Fibroblast of mammary gland (primary cell): ENCODE measurements around the gene HENMT1.

Source experiments
- DNase-seq: peaks from one replicate; pipeline ENCODE4 v3.0.0-alpha.2; 2010; ENCODE audit warnings: low read depth
- H3K4me3 ChIP-seq: 2 replicates; pipeline ENCODE4 v1.5.1; 2011; ENCODE audit warnings: low read depth, mild to moderate bottlenecking, low read length, moderate library complexity; ENCODE audit not compliant: control insufficient read depth
- CTCF ChIP-seq: conservative IDR thresholded peaks from 2 replicates; pipeline ENCODE4 v1.5.1; 2011; ENCODE audit warnings: low read depth, low read length, inconsistent platforms; ENCODE audit not compliant: control insufficient read depth, insufficient read depth

HENMT1 gene

GRCh38 chr1:108627951-108628350 lies 32.9 kb downstream of the HENMT1 start:
- no peak for DNase-seq
- TF ChIP-seq CTCF: no peak
- H3K4me3 ChIP-seq: no peak overlapping the region

- no peak for TF ChIP-seq CTCF
- no peak overlapping the region for H3K4me3 ChIP-seq
- no peak for DNase-seq
Measured at GRCh38 chr1:108627256-108627655, 33.6 kb downstream of the HENMT1 start.

- H3K4me3 ChIP-seq: no peak overlapping the region
- no peak for DNase-seq
- TF ChIP-seq CTCF: no peak
Measured at GRCh38 chr1:108624069-108624468, 36.8 kb downstream of the HENMT1 start.

- DNase-seq: no peak
- no peak overlapping the region for H3K4me3 ChIP-seq
- no peak for TF ChIP-seq CTCF
Measured at GRCh38 chr1:108617724-108618056, 43.2 kb downstream of the HENMT1 start.

GRCh38 chr1:108617008-108617723 lies 43.7 kb downstream of the HENMT1 start:
- no peak for DNase-seq
- H3K4me3 ChIP-seq: no peak overlapping the region
- TF ChIP-seq CTCF: no peak

- TF ChIP-seq CTCF: no peak
- no peak overlapping the region for H3K4me3 ChIP-seq
- no peak for DNase-seq
Measured at GRCh38 chr1:108615544-108615943, 45.3 kb downstream of the HENMT1 start.

- H3K4me3 ChIP-seq: no peak overlapping the region
- TF ChIP-seq CTCF: no peak
- DNase-seq: no peak
Measured at GRCh38 chr1:108612496-108612895, 48.4 kb downstream of the HENMT1 start.
